ENCODE results near the gene HNF1A. TPM values are rescaled to one million over a fixed set of nuclear protein-coding genes. Genes with fewer than 3 reads are reported as not detected.

HNF1A gene
- total and polyA plus RNA-seq, 2 donors (not counting 1 experiment from before 2014, with no cell fraction given) = not detected

- no peak for ATAC-seq (ENCODE audit: low read depth)
- no peak overlapping the region for H3K27ac Mint-ChIP-seq
- H3K27me3 Mint-ChIP-seq = peaks cover 27% of the 10 kb centered on the region
- Histone ChIP-seq H3K9ac (ENCODE audit: low read length) (no peak overlapping the region), H3K36me3 (replicated peaks in 1 of 2; ENCODE audit: control extremely low read depth in 1 of 2, control insufficient read depth in 1 of 2, extremely low read depth in 1 of 2, insufficient read depth in 2 of 2, low read length in 1 of 2) (no peaks in the 10 kb centered on the region), H3K4me1 (ENCODE audit: control insufficient read depth in 2 of 2, insufficient read depth in 2 of 2, low read length in 2 of 2) (peaks cover 16 to 17% of the 10 kb centered on the region in 2 donors), H3K4me3 (ENCODE audit: control extremely low read depth in 1 of 5, extremely low read depth in 1 of 5, insufficient read depth in 1 of 5, low read depth in 2 of 5, low read length in 4 of 5) (no peak overlapping the region), H4K20me1 (ENCODE audit: control insufficient read depth, insufficient read depth, low read length, poor library complexity, severe bottlenecking) (no peaks in the 10 kb centered on the region), H3K27me3 (replicated peaks in 1 of 4; ENCODE audit: control extremely low read depth in 1 of 4, control insufficient read depth in 3 of 4, insufficient read depth in 4 of 4, low read length in 3 of 4) (peaks cover 0 to 49% (median 10%) of the 10 kb centered on the region in 4 experiments), H3K79me2 (ENCODE audit: control insufficient read depth, insufficient read depth, low read length) (no peaks in the 10 kb centered on the region), H3K4me2 (replicated peaks; ENCODE audit: low read depth, low read length, poor library complexity, severe bottlenecking) (no peak overlapping the region), H3K9me3 (ENCODE audit: control extremely low read depth in 1 of 3, control insufficient read depth in 2 of 3, insufficient read depth in 1 of 3, low read length in 2 of 3) (peaks cover 0 to 9% (median 0%) of the 10 kb centered on the region in 3 donors), H3K27ac (ENCODE audit: low read length in 2 of 2) (no peak overlapping the region), H2AFZ (ENCODE audit: insufficient read depth, low read depth, low read length, poor library complexity, severe bottlenecking) (no peak overlapping the region)
- 80% methylated on average over 2 of the region's 10 CpGs for WGBS (ENCODE audit: insufficient coverage)
- no peak for DNase-seq
- peaks cover 15% of the 10 kb centered on the region for H3K4me1 Mint-ChIP-seq
- TF ChIP-seq EZH2 (IDR thresholded peaks at IDR 0.05; ENCODE audit: borderline replicate concordance, insufficient read depth, low read depth, low read length, poor library complexity, severe bottlenecking) = no peak
- TF ChIP-seq CTCF (IDR thresholded peaks at IDR 0.05) = no peak
- ChIA-PET CTCF (no interaction called here), POLR2A (no interaction called here)
- H3K4me3 Mint-ChIP-seq = no peak overlapping the region
- intact Hi-C loops (cut with micrococcal nuclease) = no loop called here
- no peaks in the 10 kb centered on the region for H3K9me3 Mint-ChIP-seq (ENCODE audit: insufficient read depth)
These were observed 55.4 kb downstream of the HNF1A start for GRCh38 chr12:121033625-121034349.

GRCh38 chr12:121034616-121035305 lies 56.4 kb downstream of the HNF1A start:
- DNase-seq (no peak), ATAC-seq (ENCODE audit: low read depth) (no peak)
- Mint-ChIP-seq H3K27ac (no peak overlapping the region), H3K4me3 (no peak overlapping the region), H3K27me3 (peaks cover 32% of the 10 kb centered on the region), H3K9me3 (ENCODE audit: insufficient read depth) (no peaks in the 10 kb centered on the region), H3K4me1 (peaks cover 20% of the 10 kb centered on the region)
- POLR2A ChIA-PET = no interaction called here
- TF ChIP-seq EZH2 (IDR thresholded peaks at IDR 0.05; ENCODE audit: borderline replicate concordance, insufficient read depth, low read depth, low read length, poor library complexity, severe bottlenecking) (no peak), CTCF (IDR thresholded peaks at IDR 0.05) (no peak)
- 100% methylated on average over 4 of the region's 9 CpGs for WGBS (ENCODE audit: insufficient coverage)
- Histone ChIP-seq H3K9ac (ENCODE audit: low read length) (no peak overlapping the region), H4K20me1 (ENCODE audit: control insufficient read depth, insufficient read depth, low read length, poor library complexity, severe bottlenecking) (no peaks in the 10 kb centered on the region), H3K4me3 (ENCODE audit: control extremely low read depth in 1 of 5, extremely low read depth in 1 of 5, insufficient read depth in 1 of 5, low read depth in 2 of 5, low read length in 4 of 5) (no peak overlapping the region), H3K4me1 (ENCODE audit: control insufficient read depth in 2 of 2, insufficient read depth in 2 of 2, low read length in 2 of 2) (peaks cover 20 to 22% of the 10 kb centered on the region in 2 donors), H2AFZ (ENCODE audit: insufficient read depth, low read depth, low read length, poor library complexity, severe bottlenecking) (no peak overlapping the region), H3K4me2 (replicated peaks; ENCODE audit: low read depth, low read length, poor library complexity, severe bottlenecking) (no peak overlapping the region), H3K9me3 (ENCODE audit: control extremely low read depth in 1 of 3, control insufficient read depth in 2 of 3, insufficient read depth in 1 of 3, low read length in 2 of 3) (peaks cover 0 to 9% (median 0%) of the 10 kb centered on the region in 3 donors), H3K79me2 (ENCODE audit: control insufficient read depth, insufficient read depth, low read length) (no peaks in the 10 kb centered on the region), H3K27ac (ENCODE audit: low read length in 2 of 2) (no peak overlapping the region), H3K27me3 (replicated peaks in 1 of 4; ENCODE audit: control extremely low read depth in 1 of 4, control insufficient read depth in 3 of 4, insufficient read depth in 4 of 4, low read length in 3 of 4) (peaks cover 0 to 51% (median 10%) of the 10 kb centered on the region in 4 experiments), H3K36me3 (replicated peaks in 1 of 2; ENCODE audit: control extremely low read depth in 1 of 2, control insufficient read depth in 1 of 2, extremely low read depth in 1 of 2, insufficient read depth in 2 of 2, low read length in 1 of 2) (no peaks in the 10 kb centered on the region)
- intact Hi-C loops (cut with micrococcal nuclease) = no loop called here
- CTCF ChIA-PET = no interaction called here
